ENCODE results near the gene DDX28.

DNA sequence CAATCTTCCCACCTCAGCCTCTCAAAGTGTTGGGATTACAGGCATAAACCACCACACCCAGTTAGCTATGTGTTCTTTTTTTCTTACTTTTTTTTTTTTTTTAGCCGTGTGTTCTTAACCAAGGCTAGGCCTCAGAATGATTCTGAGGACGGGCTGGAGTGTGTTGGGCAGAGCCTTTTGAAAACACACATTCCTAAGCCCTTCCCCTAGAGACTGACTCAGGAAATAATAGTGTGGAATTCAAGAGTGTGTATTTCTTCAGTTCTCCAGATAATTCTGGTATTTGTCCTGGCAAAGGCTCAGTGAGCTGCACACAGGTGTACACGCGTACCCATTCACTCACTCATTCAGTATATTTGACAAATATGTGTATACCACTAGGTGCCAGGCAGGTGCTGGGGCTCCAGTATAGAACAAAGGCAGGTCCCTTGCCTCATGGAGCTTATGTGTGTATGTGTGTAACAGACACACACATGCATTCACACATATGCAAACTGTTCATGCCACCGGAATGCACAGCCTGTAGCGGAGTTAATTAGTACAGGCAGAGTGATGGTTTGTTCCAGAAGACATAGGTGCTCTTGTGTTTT is 42.8 kb upstream of the DDX28 start:
- no peak for TF ChIP-seq EZH2 (IDR thresholded peaks at IDR 0.05; ENCODE audit: borderline replicate concordance, control insufficient read depth, low read depth, low read length)
- no peak for TF ChIP-seq CTCF (IDR thresholded peaks at IDR 0.05 in 2 of 3, conservative IDR thresholded peaks at IDR 0.05 in 1 of 3; ENCODE audit: control insufficient read depth in 2 of 3, extremely low read depth in 1 of 3, insufficient read depth in 1 of 3, low read depth in 3 of 3, low read length in 3 of 3)
- TF ChIP-seq SUZ12 (IDR thresholded peaks at IDR 0.05; ENCODE audit: unreplicated experiment), result no peak
- TF ChIP-seq HDAC2 (IDR thresholded peaks at IDR 0.05), result no peak
- TF ChIP-seq CREM (IDR thresholded peaks at IDR 0.05; ENCODE audit: low read depth), result no peak
- TF ChIP-seq, protein P1, sequence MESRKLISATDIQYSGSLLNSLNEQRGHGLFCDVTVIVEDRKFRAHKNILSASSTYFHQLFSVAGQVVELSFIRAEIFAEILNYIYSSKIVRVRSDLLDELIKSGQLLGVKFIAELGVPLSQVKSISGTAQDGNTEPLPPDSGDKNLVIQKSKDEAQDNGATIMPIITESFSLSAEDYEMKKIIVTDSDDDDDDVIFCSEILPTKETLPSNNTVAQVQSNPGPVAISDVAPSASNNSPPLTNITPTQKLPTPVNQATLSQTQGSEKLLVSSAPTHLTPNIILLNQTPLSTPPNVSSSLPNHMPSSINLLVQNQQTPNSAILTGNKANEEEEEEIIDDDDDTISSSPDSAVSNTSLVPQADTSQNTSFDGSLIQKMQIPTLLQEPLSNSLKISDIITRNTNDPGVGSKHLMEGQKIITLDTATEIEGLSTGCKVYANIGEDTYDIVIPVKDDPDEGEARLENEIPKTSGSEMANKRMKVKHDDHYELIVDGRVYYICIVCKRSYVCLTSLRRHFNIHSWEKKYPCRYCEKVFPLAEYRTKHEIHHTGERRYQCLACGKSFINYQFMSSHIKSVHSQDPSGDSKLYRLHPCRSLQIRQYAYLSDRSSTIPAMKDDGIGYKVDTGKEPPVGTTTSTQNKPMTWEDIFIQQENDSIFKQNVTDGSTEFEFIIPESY (IDR thresholded peaks at IDR 0.05), result no peak
- no peak for TF ChIP-seq SP1 (IDR thresholded peaks at IDR 0.05; ENCODE audit: low read depth, low read length)
- TF ChIP-seq USF2 (IDR thresholded peaks at IDR 0.05; ENCODE audit: borderline replicate concordance, low read depth, low read length), result no peak
- TF ChIP-seq CEBPZ (IDR thresholded peaks at IDR 0.05; ENCODE audit: low read depth, low read length), result no peak
- TF ChIP-seq DPF2 (IDR thresholded peaks at IDR 0.05), result no peak
- TF ChIP-seq SMC3 (IDR thresholded peaks at IDR 0.05; ENCODE audit: borderline replicate concordance, low read length), result no peak
- TF ChIP-seq E2F4 (IDR thresholded peaks at IDR 0.05; ENCODE audit: low read depth, low read length), result no peak
- TF ChIP-seq POLR2A (IDR thresholded peaks at IDR 0.05; ENCODE audit: low read depth, low read length), result no peak
- TF ChIP-seq SMAD1 (IDR thresholded peaks at IDR 0.05; ENCODE audit: low read depth, partially characterized antibody), result no peak

Data from GM12878 (cell line).